HG02610 (cell line): ENCODE data around the gene GRM3.
"Not testable (repeated sequence)": the region's sequence is repeated elsewhere in the genome, so short reads cannot be mapped to it uniquely, and the experiment has no call there.

Experiments
- ATAC-seq: cut with Tn5 transposase; IDR thresholded peaks from one replicate; pipeline ENCODE4 v1.9.1; 2021; ENCODE audit warnings: mild to moderate bottlenecking, moderate library complexity; ENCODE audit not compliant: unreplicated experiment

The GRM3 gene

GRCh38 chr7:86643561-86644281 lies at the start of gene GRM3:
GRM3 (plus strand) TSS chr7:86643909; CDS start chr7:86765146, 121,237 bp downstream.
- no peak for ATAC-seq

GRCh38 chr7:86598311-86598710 lies 45.4 kb upstream of the GRM3 start:
- ATAC-seq, result no peak

- ATAC-seq, result no peak
Observed at GRCh38 chr7:86598721-86599120, 45.0 kb upstream of the GRM3 start.

GRCh38 chr7:86600506-86601290 lies 43.0 kb upstream of the GRM3 start:
- ATAC-seq, result no peak

- not testable (repeated sequence) for ATAC-seq
Observed at GRCh38 chr7:86615711-86616110, 28.0 kb upstream of the GRM3 start.

- ATAC-seq, result no peak
Observed at GRCh38 chr7:86644282-86645224, 844 bp downstream of the GRM3 start.

GRCh38 chr7:86645225-86645608 lies 1.5 kb downstream of the GRM3 start:
- ATAC-seq, result no peak

GRCh38 chr7:86645676-86646276 lies 2.1 kb downstream of the GRM3 start:
- no peak for ATAC-seq

- no peak for ATAC-seq
Observed at GRCh38 chr7:86647385-86648094, 3.8 kb downstream of the GRM3 start.

- ATAC-seq, result no peak
Observed at GRCh38 chr7:86648169-86648568, 4.5 kb downstream of the GRM3 start.

- ATAC-seq, result no peak
Observed at GRCh38 chr7:86653919-86654659, 10.4 kb downstream of the GRM3 start.

GRCh38 chr7:86657948-86658347 lies 14.2 kb downstream of the GRM3 start:
- no peak for ATAC-seq

- no peak for ATAC-seq
Observed at GRCh38 chr7:86660950-86661462, 17.3 kb downstream of the GRM3 start.

- no peak for ATAC-seq
Observed at GRCh38 chr7:86664486-86664885, 20.8 kb downstream of the GRM3 start.

GRCh38 chr7:86664991-86665390 lies 21.3 kb downstream of the GRM3 start:
- ATAC-seq, result no peak

GRCh38 chr7:86665669-86666068 lies 22.0 kb downstream of the GRM3 start:
- no peak for ATAC-seq

- ATAC-seq, result peak; percentile 40
Observed at GRCh38 chr7:86667732-86668131, 24.0 kb downstream of the GRM3 start.

- ATAC-seq, result no peak
Observed at GRCh38 chr7:86668315-86668714, 24.6 kb downstream of the GRM3 start.

- no peak for ATAC-seq
Observed at GRCh38 chr7:86687831-86688230, 44.1 kb downstream of the GRM3 start.
